Hepatocyte (in vitro differentiated cells): ENCODE data around the gene C1orf50.
A peak's percentile ranks its signal among the peaks of the same experiment; 100 is the strongest.

Experiments
- EZH2 ChIP-seq: fragments of 200-600 bp; sonication (generic); IDR thresholded peaks from 2 replicates; pipeline ENCODE4 v1.6.1; 2016; ENCODE audit warnings: antibody characterized with exemption, mild to moderate bottlenecking, borderline replicate concordance
- TF ChIP-seq, protein P1 (sequence below): fragments of 200-600 bp; sonication (generic); IDR thresholded peaks from 2 replicates; pipeline ENCODE4 v1.5.1; 2016; ENCODE audit warnings: antibody characterized with exemption, mild to moderate bottlenecking; ENCODE audit not compliant: poor library complexity

DNA sequence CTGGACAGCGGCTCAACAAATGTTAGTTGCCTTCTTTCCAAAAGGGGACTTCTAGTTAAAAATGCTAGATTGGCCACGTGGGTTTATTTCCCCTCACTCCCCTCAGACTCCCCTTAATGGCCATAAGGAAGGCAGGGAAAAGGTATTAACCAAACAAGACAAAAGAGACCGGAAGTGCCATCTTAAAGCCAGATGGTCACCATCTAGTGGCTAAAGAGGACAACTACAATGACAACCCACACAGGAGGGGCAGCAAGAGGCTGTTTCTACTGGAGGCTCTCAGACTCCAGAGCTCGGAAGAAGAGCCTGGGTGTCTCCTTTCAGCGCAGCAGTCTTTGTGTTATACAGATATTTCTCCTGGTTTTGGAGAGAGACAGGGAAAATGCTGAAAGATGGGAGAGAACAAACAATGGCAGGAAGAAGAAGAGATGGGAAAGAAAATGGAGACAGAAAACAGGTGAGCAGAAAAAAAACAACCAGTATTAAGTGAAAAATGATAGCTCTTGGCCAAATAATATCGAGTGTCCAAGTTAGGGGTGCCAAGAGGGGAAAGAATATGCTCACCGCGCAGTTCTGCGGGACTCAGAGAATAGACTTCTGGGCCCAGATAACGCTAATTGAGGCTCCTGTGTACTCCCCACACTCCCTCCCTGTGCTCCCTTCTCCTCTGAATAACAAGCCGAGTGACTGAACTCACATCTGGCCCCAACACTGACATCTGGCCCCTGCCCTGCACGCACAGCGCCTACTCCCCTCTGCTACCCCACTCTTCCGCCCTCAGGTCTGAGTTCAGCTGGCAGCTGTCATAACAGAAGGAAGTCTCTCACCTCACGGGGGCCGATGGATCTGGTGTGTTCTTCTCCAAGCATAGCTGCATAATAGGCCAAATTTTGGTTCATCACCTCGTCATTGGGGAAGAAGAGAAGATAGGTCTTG lies 9.8 kb upstream of the C1orf50 start:
- TF ChIP-seq, protein P1, sequence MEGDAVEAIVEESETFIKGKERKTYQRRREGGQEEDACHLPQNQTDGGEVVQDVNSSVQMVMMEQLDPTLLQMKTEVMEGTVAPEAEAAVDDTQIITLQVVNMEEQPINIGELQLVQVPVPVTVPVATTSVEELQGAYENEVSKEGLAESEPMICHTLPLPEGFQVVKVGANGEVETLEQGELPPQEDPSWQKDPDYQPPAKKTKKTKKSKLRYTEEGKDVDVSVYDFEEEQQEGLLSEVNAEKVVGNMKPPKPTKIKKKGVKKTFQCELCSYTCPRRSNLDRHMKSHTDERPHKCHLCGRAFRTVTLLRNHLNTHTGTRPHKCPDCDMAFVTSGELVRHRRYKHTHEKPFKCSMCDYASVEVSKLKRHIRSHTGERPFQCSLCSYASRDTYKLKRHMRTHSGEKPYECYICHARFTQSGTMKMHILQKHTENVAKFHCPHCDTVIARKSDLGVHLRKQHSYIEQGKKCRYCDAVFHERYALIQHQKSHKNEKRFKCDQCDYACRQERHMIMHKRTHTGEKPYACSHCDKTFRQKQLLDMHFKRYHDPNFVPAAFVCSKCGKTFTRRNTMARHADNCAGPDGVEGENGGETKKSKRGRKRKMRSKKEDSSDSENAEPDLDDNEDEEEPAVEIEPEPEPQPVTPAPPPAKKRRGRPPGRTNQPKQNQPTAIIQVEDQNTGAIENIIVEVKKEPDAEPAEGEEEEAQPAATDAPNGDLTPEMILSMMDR, result peak; percentile 65
- TF ChIP-seq EZH2, result no peak
